OCI-LY1 (cell line): ENCODE data around the gene MINDY1.

ENCODE experiments used
- EZH2 ChIP-seq: fragments of 200-600 bp; sonication (generic), shearing (Covaris generic); IDR thresholded peaks from 2 replicates; pipeline ENCODE4 v1.8.0; 2017; ENCODE audit warnings: borderline replicate concordance, mixed run types, mild to moderate bottlenecking, antibody characterized with exemption, low read length, moderate library complexity, mixed read lengths
- TF ChIP-seq, protein P1 (sequence below): fragments of 200-600 bp; sonication (generic), shearing (Covaris generic); IDR thresholded peaks from 2 replicates; pipeline ENCODE4 v1.5.1; 2017; ENCODE audit warnings: mild to moderate bottlenecking, antibody characterized with exemption, low read length, moderate library complexity, mixed read lengths

DNA sequence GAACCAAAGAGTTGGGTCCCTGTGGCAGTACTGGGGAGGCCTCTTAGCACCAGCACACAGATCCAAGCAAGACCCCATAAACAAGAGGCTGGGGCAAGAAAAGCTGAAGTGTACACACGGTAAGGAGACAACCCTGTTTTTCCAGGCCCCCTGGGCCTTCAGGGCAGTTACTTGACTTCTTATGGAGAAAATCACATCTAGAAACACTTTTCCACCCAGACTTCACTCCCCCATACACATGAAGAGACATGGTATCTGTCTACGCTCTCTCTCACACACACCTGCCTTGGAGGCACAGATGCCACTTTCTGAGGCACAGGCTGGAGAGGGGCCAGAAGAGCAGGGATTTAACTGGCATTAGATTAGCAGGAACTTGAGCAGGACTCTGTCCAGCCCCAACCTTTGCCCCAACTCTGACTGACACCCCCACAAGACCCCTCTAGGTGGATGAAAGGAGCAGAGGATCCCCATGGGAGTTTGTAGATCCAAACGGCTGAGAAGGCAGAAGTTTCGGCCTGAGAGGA is 34.2 kb downstream of the MINDY1 start:
- TF ChIP-seq, protein P1, sequence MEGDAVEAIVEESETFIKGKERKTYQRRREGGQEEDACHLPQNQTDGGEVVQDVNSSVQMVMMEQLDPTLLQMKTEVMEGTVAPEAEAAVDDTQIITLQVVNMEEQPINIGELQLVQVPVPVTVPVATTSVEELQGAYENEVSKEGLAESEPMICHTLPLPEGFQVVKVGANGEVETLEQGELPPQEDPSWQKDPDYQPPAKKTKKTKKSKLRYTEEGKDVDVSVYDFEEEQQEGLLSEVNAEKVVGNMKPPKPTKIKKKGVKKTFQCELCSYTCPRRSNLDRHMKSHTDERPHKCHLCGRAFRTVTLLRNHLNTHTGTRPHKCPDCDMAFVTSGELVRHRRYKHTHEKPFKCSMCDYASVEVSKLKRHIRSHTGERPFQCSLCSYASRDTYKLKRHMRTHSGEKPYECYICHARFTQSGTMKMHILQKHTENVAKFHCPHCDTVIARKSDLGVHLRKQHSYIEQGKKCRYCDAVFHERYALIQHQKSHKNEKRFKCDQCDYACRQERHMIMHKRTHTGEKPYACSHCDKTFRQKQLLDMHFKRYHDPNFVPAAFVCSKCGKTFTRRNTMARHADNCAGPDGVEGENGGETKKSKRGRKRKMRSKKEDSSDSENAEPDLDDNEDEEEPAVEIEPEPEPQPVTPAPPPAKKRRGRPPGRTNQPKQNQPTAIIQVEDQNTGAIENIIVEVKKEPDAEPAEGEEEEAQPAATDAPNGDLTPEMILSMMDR, result no peak; the same call in 1 of the 2 replicates
- no peak for TF ChIP-seq EZH2
